Lower leg skin (tissue), 4 donors: ENCODE measurements around the gene RASAL3. TPM values are rescaled to one million over a fixed set of nuclear protein-coding genes. Genes with fewer than 3 reads are reported as not detected.

Experiments
- DNase-seq, 2 donors: peaks; one replicate each; pipeline ENCODE4 v3.0.0-alpha.2; 2019; ENCODE audit warnings: low spot score in 2 of 2
- H3K4me3 ChIP-seq: fragments of 200-600 bp; sonication (generic); 2 replicates; pipeline ENCODE4 v1.5.1; 2017; ENCODE audit warnings: mild to moderate bottlenecking, low read depth; ENCODE audit not compliant: poor library complexity, severe bottlenecking
- CTCF ChIP-seq, 3 donors: fragments of 450-650 bp; IDR thresholded peaks; one replicate each; pipeline ENCODE4 v1.5.1; 2016; ENCODE audit warnings: antibody characterized with exemption in 3 of 3, mild to moderate bottlenecking in 3 of 3, moderate library complexity in 2 of 3
- POLR2A ChIP-seq, 2 donors: fragments of 450-650 bp; IDR thresholded peaks; one replicate each; pipeline ENCODE4 v1.6.1; 2016 to 2017; ENCODE audit warnings: antibody characterized with exemption in 2 of 2, mild to moderate bottlenecking in 1 of 2, moderate library complexity in 1 of 2
- WGBS, 2 donors: methylation state at CpG; one replicate each; pipeline ENCODE4 v1.1.5; 2018; 5-methylcytosine and 5-hydroxymethylcytosine counted together
- intact Hi-C: fragments of 100-400 bp; cut with DNase I; formaldehyde crosslinking; loops from one replicate; pipeline ENCODE4 v1.15.0; 2023; ENCODE audit warnings: low total_unique reads
- total RNA-seq, 4 donors: library from RNA; depleted of rRNA; stranded (reverse); fragments of >200 nt; gene quantifications; one replicate each; pipeline ENCODE4 v1.1.0, GENCODE V29; 2016

RASAL3 gene
- total RNA-seq, 4 donors from 2014 or later: 0.17 to 2.1 (median 1.5) TPM

- no peak overlapping the region for H3K4me3 ChIP-seq
- WGBS, 2 donors: 82 to 88% methylated on average over 6 of the region's 6 CpGs
- TF ChIP-seq CTCF (IDR thresholded peaks at IDR 0.05): no peak
- no peak for TF ChIP-seq POLR2A (IDR thresholded peaks at IDR 0.05)
- DNase-seq: no peak
- intact Hi-C loops: no loop called here
Observed at GRCh38 chr19:15467734-15468214, 3.4 kb upstream of the RASAL3 start.

- WGBS, 2 donors: 40 to 44% methylated on average over 8 of the region's 8 CpGs
- no peak for DNase-seq
- no peak overlapping the region for H3K4me3 ChIP-seq
- intact Hi-C loops: no loop called here
- TF ChIP-seq POLR2A (IDR thresholded peaks at IDR 0.05): no peak
- TF ChIP-seq CTCF (IDR thresholded peaks at IDR 0.05): no peak
Observed at GRCh38 chr19:15466851-15467733, 2.7 kb upstream of the RASAL3 start.

- 23 to 41% methylated on average over 5 to 25 of the region's 25 CpGs for WGBS, 2 donors
- no peak for DNase-seq
Observed at GRCh38 chr19:15463861-15464371, 428 bp downstream of the RASAL3 start.

GRCh38 chr19:15461694-15462093, 2.6 kb downstream of the RASAL3 start:
- H3K4me3 ChIP-seq: no peak overlapping the region
- no peak for TF ChIP-seq POLR2A (IDR thresholded peaks at IDR 0.05)
- DNase-seq: no peak
- 89 to 95% methylated on average over 2 of the region's 2 CpGs for WGBS, 2 donors
- intact Hi-C loops: no loop called here

More at GRCh38 chr19:15463861-15464371, 428 bp downstream of the RASAL3 start:
- no peak overlapping the region for H3K4me3 ChIP-seq
- intact Hi-C loops: no loop called here
- TF ChIP-seq POLR2A (IDR thresholded peaks at IDR 0.05) (no peak), CTCF (IDR thresholded peaks at IDR 0.05) (no peak)

GRCh38 chr19:15457701-15458484, 6.5 kb downstream of the RASAL3 start:
- 23 to 29% methylated on average over 37 to 46 of the region's 54 CpGs for WGBS, 2 donors
- no peak for DNase-seq
- intact Hi-C loops: loop anchor here (5.0 kb wide), 1 partner anchor 1164 kb away; no protein-coding TSS in a partner anchor
- TF ChIP-seq POLR2A (IDR thresholded peaks at IDR 0.05) (no peak), CTCF (IDR thresholded peaks at IDR 0.05) (no peak)
- H3K4me3 ChIP-seq: no peak overlapping the region
